Mucosa of descending colon (tissue), 3 donors: ENCODE data around the gene MYH1. TPM values are rescaled to one million over a fixed set of nuclear protein-coding genes. Genes with fewer than 3 reads are reported as not detected.

Source experiments
- ATAC-seq: fragments of 200-7000 bp; cut with Tn5 transposase; one replicate; pipeline ENCODE4 v1.9.1; 2020; ENCODE audit warnings: mild to moderate bottlenecking, moderate library complexity
- DNase-seq, 3 donors: peaks; one replicate each; pipeline ENCODE4 v3.0.0-alpha.2; 2020
- H3K36me3 ChIP-seq: fragments of 200-600 bp; one replicate; pipeline ENCODE4 v1.8.0; 2021; ENCODE audit warnings: low read depth, mild to moderate bottlenecking
- H3K4me1 ChIP-seq: fragments of 200-600 bp; one replicate; pipeline ENCODE4 v1.8.0; 2021; ENCODE audit warnings: low read depth, mild to moderate bottlenecking
- H3K4me3 ChIP-seq: fragments of 200-600 bp; one replicate; pipeline ENCODE4 v1.8.0; 2021; ENCODE audit warnings: mild to moderate bottlenecking
- H3K9me3 ChIP-seq: fragments of 200-600 bp; one replicate; pipeline ENCODE4 v1.8.0; 2021; ENCODE audit warnings: mild to moderate bottlenecking
- intact Hi-C, 2 donors: fragments of 100-400 bp; cut with DNase I in 1 of 2; cut with micrococcal nuclease in 1 of 2; formaldehyde crosslinking; loops; one replicate each; pipeline versions ENCODE4 v1.11.0 to v1.11.1; 2022; cut with DNase I, micrococcal nuclease
- long read RNA-seq, 2 donors: library from polyadenylated mRNA; unstranded; transcript quantifications; one replicate each; pipeline ENCODE4 v2.0.0, GENCODE V29; 2019 to 2021
- total RNA-seq, 3 donors: library from RNA; stranded (reverse); fragmentation: NEBNext Ultra II Directional in 2 of 3; extraction: Animal tissue kit (Norgen Biotek cat#: 25700) in 2 of 3; gene quantifications; one replicate each; pipeline versions ENCODE4 v1.2.1 to v1.2.4, GENCODE V29; 2021 to 2023
- TF ChIP-seq, protein P1 (sequence below): fragments of 200-600 bp; IDR thresholded peaks from one replicate; pipeline ENCODE4 v1.8.0; 2022; ENCODE audit warnings: antibody characterized with exemption, mild to moderate bottlenecking
- donor health status: DM: no; HTN: no; CAD: no; lungs with moderate emphysema.
- donor health status: DM: no; HTN: no; CAD: no.
- donor health status: DM: no; HTN: yes; CAD: no.

Gene MYH1
- under 1 TPM in 2 of 3 donors, not detected in 1; 0.06 to 0.10 TPM for total RNA-seq
- long read RNA-seq, donor 1 = 0 reads
- long read RNA-seq, donor 2 = 0 reads

DNA sequence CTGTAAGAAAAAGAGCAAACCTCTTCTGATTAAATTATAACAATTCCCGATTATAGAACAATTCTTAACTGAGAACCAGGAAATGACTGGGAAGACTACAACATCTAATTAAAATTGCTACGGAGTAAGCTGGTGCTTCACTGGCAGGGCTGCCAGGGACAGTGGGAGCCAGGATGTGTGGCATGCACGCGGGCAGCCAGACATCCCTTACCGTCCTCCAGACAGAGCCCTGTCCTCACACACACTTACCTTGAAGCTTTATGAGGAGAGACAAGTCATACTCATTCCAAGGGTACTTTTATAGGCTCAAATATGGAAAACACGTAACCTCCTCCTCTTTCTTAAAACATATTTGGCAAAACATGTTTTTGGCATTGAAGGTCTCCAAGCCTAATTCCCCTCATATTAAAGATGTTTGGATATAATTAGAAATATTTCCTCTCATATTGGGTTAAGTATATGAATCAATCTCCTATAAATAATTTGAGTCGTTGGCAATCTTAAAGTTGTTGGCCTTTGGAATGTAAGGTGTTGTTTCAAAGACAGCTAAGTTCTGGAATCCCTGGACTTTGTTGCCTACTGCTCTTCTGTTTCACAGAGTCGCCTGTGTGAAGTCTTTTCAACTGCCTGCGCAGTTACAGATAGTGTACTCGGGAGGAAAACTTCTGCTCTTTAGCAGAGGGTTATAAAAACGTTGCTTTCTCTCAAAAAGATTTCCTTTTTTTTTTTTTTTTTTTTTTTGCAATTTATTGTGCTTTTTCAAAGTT lies at the start of gene MYH1:
Gene MYH1 (minus strand): TSS at position 272 of the 767 bp plus-strand sequence. CDS start 1,900 bp downstream, outside the sequence.
- Histone ChIP-seq H3K4me1 (no peaks in the 10 kb centered on the region), H3K36me3 (no peaks in the 10 kb centered on the region), H3K9me3 (no peaks in the 10 kb centered on the region), H3K4me3 (no peak within 1 kb of the TSS)
- intact Hi-C loops = no loop called here
- TF ChIP-seq, protein P1, sequence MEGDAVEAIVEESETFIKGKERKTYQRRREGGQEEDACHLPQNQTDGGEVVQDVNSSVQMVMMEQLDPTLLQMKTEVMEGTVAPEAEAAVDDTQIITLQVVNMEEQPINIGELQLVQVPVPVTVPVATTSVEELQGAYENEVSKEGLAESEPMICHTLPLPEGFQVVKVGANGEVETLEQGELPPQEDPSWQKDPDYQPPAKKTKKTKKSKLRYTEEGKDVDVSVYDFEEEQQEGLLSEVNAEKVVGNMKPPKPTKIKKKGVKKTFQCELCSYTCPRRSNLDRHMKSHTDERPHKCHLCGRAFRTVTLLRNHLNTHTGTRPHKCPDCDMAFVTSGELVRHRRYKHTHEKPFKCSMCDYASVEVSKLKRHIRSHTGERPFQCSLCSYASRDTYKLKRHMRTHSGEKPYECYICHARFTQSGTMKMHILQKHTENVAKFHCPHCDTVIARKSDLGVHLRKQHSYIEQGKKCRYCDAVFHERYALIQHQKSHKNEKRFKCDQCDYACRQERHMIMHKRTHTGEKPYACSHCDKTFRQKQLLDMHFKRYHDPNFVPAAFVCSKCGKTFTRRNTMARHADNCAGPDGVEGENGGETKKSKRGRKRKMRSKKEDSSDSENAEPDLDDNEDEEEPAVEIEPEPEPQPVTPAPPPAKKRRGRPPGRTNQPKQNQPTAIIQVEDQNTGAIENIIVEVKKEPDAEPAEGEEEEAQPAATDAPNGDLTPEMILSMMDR = no peak
- ATAC-seq = no peak
- DNase-seq = no peak

DNA sequence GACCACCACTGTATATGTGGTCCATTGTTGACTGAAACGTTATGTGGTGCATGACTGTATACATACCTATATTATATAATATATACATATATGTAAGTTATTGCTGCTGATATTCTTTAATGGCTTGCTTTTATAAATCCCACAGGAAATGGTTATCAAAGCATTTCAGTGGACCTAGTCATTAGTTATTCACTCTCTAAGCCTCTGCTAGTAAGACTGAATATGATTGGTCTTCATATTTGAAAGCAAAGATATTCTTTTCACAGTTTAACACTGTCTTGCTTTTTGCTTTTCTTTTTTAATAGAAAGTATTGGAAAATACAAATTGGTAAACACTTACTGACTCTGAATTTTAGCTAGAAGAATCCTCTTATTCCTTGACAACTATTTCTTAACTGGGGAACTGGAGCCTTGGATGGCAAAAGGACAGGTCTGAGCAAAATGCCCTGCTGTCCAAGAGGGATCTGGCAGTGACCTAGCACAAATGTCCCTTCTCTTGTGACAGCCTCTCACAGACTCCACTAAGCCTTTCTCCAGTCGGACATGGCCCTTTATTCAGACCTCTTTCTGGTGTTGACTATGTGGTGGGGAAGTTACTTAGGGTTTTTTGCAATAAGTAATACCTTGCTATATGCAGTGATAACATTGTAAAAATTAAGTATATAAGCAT lies 45.8 kb upstream of the MYH1 start:
- Histone ChIP-seq H3K36me3 (no peaks in the 10 kb centered on the region), H3K4me1 (no peaks in the 10 kb centered on the region), H3K9me3 (no peaks in the 10 kb centered on the region), H3K4me3 (no peak overlapping the region)
- TF ChIP-seq, protein P1 = no peak
- DNase-seq (no peak), ATAC-seq (no peak)
- intact Hi-C loops = no loop called here

DNA sequence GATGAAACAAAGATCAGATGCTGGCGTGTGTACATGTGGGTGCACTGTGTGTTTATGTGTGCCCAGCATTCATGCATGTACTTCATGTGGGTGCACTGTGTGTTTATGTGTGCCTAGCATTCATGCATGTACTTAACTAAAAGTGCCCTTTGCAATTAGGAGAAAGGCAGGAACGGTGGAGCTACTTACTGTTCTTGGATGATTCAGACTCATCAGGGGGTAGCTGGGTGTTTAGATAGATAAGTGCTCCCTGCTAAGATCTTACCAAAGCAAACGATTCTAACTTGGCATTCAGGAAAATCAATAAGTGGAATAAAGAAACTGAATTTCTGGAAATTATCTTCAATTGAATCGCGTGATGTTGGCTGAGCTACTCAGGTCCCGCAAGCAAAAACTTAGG lies 39.7 kb upstream of the MYH1 start:
- ATAC-seq (no peak), DNase-seq (no peak)
- H3K4me1 ChIP-seq = no peaks in the 10 kb centered on the region
- intact Hi-C loops = no loop called here
- H3K4me3 ChIP-seq = no peak overlapping the region
- no peaks in the 10 kb centered on the region for H3K9me3 ChIP-seq
- TF ChIP-seq, protein P1 = no peak
- no peaks in the 10 kb centered on the region for H3K36me3 ChIP-seq

DNA sequence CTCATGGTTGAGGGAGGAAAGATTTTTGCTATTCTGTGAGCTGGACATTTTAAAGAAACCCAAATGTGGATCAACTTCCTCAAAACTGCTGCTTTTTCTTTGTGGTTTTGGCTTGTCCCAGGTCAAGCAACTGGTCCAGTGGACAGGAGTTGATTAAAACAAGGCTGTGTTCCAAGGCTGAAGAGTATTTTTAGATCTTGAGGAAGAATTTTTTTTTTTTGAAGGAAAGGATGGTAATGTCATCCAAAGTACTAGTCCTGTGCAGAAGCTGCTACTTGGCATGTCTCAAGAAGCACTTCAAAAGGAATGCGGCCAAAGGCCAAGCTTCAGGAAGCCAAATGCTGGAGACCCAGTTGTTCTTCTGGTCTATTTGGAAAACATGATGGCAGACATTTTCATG lies 39.1 kb upstream of the MYH1 start:
- intact Hi-C loops = no loop called here
- H3K4me1 ChIP-seq = no peaks in the 10 kb centered on the region
- no peaks in the 10 kb centered on the region for H3K36me3 ChIP-seq
- TF ChIP-seq, protein P1 = no peak
- DNase-seq (no peak), ATAC-seq (no peak)
- H3K9me3 ChIP-seq = no peaks in the 10 kb centered on the region
- no peak overlapping the region for H3K4me3 ChIP-seq

DNA sequence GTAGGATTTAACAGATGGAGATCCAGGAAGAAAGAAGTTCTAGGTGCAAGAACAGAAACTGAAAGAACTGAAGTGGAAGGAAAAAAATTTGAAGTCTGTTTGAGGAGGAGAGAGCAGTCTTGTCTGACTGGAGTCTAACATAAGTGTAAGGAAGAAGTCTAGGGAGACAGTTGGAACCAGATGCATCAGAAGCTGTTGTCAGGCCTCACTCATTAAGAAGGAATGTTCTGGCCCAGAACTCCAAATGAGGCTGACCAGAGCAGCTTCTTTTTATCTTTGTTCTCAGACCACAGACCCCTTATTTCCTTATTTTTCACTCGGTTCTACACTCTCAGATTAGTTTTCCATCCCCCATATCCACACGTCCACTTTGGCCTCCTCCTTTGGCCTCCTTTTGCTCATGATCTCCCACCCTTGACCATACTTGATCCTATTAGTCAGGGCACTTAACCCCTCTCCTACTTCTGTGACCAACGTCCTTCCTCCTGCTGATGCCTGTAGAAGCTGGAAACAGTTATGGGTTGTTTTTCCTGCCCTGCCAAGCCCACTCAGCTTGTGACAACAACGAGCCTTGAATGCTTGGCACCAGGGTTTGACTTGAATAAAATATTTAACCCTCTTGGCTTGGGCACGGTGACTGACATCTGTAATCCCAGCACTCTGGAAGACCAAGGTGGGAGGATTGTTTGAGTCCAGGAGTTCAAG lies 38.1 kb upstream of the MYH1 start:
- Histone ChIP-seq H3K36me3 (no peaks in the 10 kb centered on the region), H3K4me1 (no peaks in the 10 kb centered on the region), H3K4me3 (no peak overlapping the region), H3K9me3 (no peaks in the 10 kb centered on the region)
- TF ChIP-seq, protein P1 = no peak
- ATAC-seq = no peak
- intact Hi-C loops = no loop called here
- no peak for DNase-seq
